ENCODE results near the gene PACS2.
"Not testable (repeated sequence)": the region's sequence is repeated elsewhere in the genome, so short reads cannot be mapped to it uniquely, and the experiment has no call there.

PACS2 gene

DNA sequence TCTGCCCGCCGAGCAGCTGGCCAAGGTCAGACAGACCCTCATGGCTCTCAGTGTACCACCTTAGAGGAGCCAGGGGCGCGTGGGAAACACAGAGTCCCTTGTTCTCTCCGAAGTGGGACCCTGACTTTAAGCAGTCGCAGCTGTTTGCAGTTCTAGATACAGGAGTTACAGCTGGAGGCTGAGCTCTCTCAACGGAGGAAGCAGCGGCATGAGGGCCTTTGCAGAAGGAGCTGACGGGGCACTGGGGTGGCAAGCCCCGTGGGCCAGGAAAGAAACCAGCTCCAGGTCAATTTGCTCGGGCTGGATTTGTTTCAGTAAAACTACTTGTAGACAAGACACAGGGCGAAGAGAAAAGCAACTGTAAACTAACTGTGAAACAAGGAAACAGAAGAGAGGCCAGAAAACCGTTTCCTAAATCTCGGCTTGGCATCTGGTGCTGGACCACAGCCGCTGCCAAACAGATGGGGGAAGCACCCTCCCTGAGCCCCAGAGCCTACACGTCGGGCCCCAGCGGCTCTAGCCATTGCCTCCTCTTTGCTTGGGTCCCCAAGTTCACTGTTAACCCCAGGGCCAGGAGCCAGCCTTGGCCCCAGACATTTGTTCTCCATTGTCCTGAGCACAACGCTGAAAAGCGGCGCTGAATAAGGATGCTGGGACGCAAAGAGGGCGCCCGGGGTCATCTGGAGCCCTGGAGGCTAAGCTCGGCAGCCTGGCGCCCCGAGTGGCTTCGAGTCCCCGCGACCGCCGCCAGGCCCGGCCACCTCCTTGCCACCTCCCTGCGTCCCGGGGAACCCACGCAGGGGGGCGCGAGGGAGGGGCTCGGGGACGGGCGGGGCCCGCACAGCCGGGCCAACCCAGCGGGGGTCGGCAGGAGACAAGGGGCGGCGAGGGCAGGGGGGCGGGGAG, 914 bp upstream of the PACS2 start:
- in situ Hi-C loops (cut with HindIII; ENCODE audit: low sequenced_read_pairs): no loop called here

DNA sequence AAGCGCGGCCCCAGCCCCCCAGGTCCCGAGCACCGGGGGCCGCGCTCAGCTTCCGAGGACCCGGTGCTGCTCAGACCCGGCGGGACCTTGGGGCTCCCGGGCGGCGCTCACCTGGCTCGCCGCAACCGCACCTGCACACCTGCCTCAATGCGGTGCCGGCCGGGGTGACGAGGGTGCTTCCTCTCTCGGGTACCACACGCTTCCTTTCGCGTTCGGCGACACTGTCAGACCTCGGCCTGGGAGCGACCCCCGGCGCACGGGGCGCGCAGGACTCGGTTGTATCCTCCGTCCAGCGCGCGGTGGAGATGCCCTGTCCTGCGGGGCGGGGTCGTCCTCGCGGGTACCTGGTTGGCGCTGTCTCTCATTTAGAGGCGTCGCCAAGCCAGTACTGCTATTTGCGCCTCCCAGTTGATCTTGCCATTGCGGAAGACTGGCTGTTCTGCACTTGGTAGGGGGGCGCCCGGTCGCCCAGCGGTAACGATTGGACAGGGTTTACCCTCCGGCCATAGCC, 718 bp downstream of the PACS2 start:
- in situ Hi-C loops (cut with HindIII; ENCODE audit: low sequenced_read_pairs): no loop called here

DNA sequence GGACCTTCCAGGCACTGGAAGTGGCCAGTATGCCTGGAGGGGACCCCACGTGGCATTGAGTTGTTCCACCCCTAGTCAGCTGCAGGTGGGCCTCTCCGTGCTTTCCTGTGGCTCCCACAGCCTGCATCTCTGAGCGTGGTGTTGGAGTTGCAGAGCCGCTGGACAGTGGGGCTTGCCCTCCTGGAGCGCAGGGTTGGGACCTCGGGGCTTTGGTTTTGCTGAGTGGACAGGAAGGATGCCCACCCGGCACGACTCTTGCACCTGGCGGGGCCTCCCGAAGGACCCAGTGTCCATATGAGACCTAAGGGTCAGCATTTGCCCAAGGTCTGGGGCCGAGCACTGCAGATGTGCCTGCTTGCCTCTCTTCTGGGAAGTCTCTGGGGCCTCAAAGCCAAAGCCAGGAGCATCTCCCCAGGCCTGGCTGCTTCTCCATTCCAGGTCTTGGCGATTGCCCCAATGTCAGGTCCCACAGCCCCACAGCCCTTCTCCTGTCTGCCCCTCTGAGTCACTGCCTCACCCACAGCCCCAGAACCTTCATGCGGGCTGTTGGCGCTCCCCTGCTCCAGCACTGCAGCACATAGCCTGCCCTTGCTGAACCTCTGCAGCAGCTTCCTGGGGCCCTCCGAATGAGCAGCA, 1.5 kb downstream of the PACS2 start:
- in situ Hi-C loops (cut with HindIII; ENCODE audit: low sequenced_read_pairs): no loop called here

DNA sequence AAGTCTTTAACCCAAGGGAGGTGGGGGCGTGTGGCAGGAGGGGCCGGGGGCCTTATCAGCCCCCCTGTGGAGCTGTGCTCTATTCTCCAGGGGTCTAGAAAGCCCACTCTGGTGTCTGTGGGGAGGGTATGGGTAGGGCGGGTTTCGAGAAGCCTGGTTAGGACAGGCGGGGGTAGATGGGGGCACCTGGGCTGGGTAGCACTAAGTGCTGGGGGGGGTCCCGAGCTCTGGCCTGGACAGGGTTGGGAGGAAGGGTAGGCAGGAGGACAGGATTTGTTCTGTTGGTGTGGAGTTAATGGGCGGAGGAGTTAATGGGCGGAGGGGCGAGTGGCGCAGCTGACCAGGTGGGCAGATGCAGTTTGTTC, 2.0 kb downstream of the PACS2 start:
- in situ Hi-C loops (cut with HindIII; ENCODE audit: low sequenced_read_pairs): no loop called here

DNA sequence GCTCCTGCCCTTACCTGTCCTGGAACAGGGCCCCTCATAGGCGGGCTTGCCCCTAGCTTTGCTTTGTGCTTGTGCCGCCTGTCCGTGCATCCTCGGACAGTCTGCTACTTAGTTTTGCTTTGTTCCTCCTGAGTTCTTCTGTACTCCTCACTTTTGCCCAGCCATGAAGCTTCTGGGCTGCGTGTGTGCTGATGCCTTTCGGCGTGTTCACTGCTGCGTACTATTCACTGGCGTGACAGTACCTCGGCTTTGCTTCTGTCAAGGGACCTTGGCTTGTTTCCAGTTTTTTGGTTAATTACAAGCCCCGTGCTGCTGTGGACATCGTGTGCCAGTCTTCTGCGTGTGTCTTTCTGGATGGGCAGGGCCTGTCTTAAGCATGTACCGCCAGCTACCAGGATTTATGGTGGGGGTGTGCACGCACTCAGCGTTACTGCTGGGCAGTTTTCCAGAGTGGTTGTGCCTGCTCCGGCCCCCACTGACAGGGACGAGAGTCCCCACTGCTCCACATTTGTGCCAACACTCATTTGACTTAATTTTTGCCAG, 2.5 kb downstream of the PACS2 start:
- in situ Hi-C loops (cut with HindIII; ENCODE audit: low sequenced_read_pairs): no loop called here

DNA sequence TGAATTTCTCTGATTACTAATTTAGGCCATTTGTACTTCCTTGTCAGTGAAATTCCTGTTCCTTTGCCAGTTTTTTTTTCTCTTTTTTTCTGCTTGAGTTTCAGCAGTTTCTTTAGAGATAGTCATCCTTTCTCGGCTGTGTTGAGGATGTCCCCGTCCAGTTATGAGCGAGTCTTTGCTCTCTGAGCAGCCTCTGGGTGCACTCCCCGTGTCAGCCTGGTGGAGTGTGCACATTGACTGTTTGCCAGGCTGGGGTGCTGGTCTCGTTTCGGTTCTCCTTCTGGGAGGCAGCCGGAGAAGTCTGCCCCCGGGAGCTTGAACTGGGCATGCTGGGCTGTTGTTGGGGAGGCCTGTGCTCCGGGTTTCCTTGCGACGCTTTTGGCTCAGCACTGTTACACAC, 3.0 kb downstream of the PACS2 start:
- in situ Hi-C loops (cut with HindIII; ENCODE audit: low sequenced_read_pairs): no loop called here

DNA sequence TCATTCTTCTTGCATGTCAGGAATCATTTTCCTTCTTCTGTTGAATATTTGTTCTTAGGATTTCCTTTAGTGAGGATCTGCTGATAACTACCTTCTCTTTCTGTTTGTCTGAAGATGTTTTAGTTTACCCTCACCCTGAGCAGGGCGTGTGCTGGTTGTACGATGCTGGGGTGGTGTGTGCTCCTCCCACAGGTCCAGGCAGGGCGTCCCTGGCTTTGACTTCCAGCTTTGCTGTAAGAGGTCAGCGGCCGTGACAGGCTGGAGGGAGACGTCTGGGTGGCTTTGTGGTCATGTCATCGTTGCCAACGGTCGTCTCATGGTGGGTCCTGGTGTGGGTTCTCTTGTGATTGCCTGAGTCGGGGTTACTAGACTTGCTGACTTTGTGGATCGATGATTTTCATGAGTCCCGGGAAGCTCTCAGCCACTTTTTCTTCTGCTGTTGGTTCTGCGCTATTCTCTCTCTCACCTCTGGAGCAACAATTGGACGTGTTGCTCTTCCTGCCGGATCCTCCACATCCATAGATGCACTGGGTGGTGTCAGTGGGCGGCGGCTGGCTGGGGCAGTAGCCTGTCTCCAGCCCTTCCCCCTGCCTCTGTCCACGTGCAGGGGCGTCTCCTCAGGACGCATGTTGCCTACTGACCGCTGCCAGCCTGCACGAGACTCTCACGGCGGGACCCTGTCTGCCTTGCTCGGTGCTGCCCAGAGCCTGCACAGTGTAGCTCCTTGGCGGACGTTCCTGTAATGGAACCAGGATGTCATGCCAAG, 8.4 kb downstream of the PACS2 start:
- in situ Hi-C loops (cut with HindIII; ENCODE audit: low sequenced_read_pairs): no loop called here

DNA sequence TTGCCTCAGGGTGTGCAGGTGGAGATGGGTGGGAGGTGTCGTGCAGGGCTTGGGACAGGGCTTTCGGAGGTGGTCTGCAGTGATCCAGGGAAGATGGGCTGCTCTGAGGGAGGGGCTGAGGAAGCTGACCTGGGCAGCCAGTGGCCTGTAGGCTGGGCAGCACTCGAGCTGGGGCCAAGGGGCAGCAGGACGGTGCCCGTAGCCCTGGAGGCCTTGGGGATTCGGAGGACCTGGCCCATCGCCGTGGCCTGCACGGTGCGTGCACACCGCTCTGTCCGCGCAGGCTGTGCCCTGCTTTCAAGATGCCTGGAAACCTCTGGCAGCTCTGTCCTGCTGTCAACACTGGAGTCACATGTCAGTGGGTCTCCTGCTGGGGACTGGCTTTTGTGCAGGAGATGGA, 9.1 kb downstream of the PACS2 start:
- in situ Hi-C loops (cut with HindIII; ENCODE audit: low sequenced_read_pairs): no loop called here

DNA sequence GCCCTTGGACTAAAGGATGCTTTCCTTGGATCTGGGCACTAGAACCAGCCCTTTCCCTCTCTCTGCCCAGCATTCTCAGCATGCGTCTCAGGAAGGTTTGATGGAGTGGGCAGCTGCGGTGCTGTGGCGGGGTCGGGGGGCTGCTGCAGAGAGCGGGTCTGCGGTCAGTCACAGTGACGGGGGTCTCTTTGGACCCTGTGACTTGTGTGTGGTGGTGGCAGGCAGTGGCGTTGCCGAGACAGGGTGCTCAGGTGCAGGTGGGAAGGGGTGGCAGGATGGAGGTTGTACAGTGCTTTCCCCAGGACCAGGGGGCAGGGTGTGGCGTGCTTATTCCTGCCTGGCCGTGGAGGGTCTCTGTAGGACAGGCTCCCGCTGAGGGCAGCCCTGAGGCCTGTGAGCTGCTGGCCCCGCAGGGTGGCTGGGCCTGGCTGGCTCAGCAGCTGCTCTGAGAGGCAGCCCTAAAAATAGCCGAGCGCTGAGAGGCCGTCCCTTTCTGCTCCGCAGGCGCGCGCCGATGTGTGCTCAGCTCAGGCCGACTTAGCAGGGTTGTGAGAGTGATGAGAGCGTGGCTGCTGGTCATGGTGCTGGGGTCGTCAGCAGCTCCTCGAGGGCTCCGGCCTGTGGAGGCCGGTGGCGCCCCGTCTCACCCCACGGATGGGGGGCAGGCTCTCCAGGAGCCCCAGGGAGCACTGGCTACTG, 9.7 kb downstream of the PACS2 start:
- in situ Hi-C loops (cut with HindIII; ENCODE audit: low sequenced_read_pairs): no loop called here

DNA sequence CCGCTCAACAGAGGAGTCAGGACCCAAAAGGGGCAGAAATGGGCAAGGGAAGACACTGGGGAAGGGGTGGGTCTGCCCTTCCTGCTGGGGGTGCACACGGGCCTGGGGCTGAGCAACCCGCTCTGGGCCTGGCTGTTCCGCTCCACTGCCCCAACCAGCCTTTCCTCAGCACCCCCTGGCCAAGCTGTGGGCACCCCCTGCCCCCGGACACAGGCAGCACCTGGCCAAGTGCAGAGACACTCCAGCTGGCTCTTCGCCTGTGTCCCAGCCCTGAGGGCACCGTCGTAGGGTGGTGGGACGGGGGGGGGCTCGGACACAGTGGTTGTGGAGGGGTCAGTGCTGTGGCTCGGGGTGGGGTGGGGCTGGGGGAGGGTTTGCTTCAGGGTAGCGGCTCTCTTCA, 10.3 kb downstream of the PACS2 start:
- in situ Hi-C loops (cut with HindIII; ENCODE audit: low sequenced_read_pairs): no loop called here

DNA sequence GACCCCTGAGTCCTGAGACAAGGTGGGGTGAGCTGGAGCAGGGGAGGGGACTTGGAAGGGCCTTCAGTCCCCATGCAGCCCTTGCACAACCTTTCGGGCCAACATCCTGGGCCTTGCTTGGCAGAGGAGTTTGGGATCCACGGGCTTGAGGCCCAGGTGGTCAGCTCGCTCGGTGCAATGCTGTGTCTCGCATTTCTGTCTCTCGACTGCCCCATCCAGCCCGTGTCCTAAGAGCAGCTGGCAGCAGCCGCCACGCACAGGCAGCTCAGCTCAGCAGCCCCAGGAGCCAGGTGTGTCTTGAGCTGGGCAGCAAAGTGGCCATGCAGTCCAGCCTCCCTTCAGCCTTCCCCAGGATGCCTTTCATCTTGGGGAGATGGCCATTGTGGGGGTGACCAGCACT, 10.8 kb downstream of the PACS2 start:
- in situ Hi-C loops (cut with HindIII; ENCODE audit: low sequenced_read_pairs): no loop called here

DNA sequence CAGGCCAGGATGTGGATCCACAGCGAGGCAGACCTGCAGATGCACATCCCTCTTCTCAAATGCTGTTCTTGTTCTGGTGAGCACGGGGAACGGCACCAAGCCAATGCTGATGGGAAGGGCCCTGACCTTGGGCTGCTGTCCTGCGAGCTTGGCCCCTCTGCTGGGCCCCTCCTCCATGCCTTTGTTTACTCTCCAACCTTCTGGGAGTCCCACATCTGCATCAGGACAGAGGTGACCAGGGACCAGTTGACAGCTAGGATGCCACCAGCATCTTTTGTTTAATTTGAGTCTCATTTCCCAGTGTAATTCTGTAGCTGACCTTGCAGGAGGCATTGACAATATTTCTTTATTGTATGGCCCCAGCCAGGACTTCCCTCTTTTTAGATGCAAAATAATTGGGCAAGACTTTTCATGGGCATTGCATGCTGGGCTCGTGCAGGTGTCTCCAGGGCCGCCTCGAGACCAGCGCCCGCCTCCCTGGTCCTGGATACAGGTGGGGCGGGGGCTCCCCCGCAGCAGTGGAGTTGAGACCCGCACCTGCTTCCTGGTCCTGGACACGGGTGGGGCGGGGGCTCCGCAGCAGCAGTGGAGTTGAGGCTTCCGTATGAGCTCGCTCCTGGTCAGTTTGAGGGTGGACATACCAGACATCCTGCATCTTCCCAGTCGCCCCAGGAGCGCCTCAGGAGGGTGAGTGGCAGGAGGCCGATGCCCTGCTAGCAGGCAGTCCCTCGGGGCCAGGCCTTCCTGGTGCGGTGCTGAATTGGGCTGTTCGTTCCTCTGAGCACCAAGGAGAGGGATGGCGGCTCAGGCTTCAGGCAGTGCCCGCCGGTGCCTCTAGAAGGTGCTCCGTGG, 11.4 kb downstream of the PACS2 start:
- in situ Hi-C loops (cut with HindIII; ENCODE audit: low sequenced_read_pairs): no loop called here

DNA sequence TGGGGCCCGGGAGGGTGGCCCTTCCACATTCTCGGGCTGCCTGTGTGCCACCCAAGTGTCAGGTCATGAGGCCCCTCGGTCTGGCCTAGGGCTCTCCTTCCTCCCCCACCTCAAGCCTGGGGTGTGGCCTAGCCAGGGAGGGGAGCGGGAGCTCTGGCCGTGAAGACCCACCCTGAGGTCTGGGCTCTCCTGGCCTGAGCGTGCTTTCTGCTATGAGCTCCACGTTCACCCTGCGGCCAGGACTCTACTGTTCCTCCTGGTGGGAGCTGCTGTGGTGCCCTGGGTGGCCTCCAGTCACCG, 12.0 kb downstream of the PACS2 start:
- in situ Hi-C loops (cut with HindIII; ENCODE audit: low sequenced_read_pairs): no loop called here

DNA sequence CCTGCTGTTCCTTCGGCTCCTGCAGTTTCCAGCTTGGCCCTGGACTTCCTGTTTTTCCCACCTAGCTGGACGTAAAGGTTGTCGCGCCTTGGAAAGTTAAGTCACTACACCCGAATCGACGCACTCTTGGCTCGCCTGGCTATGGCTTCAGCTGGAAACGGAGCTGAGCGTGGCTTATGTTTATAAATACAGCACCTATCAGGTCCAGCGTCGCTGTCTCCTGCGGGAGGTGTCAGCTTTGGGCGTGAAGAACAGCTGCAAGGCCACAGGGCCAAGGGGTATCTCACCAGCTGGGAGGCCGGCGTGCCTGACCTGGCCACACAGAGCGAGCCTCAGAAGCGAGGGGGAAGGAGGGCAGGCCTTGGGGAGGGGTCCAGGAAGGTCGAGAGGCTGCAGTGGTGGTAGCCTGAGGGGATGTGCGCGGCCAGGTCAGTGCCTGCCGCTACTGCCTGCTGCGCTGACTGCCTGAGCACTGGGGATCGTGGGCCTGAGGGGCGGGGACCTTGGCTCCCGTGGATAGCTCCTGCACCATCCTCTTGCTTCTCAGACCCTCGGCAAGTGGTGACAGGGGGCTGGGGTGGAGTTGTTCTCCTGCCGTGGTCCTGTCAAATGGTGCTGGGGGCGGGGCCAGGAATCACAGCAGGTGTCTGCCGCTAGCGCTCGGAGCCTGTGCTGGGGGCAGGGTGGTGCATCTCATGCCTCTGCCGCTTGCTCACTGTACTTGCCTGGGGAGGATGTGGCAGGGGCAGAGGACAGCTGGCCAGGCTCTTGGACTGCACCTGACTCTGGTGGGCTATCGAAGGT, 12.5 kb downstream of the PACS2 start:
- in situ Hi-C loops (cut with HindIII; ENCODE audit: low sequenced_read_pairs): no loop called here

DNA sequence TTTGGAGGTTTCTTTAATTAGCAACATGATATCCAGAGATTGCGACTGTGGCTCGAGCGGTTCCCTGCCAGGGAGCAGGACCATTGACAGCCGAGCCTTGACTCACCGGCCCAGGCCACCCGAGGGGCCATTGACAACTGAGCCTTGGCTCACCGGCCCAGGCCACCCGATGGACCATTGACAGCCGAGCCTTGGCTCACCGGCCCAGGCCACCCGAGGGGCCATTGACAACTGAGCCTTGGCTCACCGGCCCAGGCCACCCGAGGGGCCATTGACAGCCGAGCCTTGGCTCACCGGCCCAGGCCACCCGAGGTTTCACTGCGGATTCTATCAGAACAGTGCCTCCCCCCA, 13.1 kb downstream of the PACS2 start:
- in situ Hi-C loops (cut with HindIII; ENCODE audit: low sequenced_read_pairs): not testable (repeated sequence)

DNA sequence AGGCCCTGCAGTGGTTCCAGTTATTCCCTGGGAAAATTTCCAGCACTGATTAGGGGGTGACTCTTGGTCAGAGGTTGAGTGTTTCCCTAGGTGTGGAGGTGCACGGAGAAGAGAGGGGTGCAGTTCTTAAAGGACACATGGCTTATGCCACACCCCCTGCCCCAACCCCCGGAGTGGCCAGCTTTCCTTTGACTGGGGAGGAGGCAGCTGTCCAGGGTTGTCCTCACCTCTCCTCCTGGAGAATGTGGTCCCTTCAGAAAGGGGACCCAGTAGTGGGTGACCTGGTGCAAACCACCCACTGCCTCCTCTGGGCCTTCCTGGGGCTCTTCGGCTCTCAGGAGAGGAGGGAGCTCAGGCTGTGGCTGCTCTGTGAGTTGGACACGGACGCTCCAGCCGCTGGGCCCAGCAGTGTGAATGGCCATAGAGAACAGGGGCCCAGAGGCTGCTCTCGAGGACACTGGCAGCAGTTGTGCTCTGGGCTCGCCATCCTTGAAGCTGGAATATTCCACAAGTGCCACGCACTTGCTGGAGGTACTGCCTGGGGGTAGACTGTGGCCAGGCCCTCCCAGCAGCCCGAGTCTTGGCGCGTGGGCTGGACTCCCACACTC, 13.6 kb downstream of the PACS2 start:
- in situ Hi-C loops (cut with HindIII; ENCODE audit: low sequenced_read_pairs): no loop called here

DNA sequence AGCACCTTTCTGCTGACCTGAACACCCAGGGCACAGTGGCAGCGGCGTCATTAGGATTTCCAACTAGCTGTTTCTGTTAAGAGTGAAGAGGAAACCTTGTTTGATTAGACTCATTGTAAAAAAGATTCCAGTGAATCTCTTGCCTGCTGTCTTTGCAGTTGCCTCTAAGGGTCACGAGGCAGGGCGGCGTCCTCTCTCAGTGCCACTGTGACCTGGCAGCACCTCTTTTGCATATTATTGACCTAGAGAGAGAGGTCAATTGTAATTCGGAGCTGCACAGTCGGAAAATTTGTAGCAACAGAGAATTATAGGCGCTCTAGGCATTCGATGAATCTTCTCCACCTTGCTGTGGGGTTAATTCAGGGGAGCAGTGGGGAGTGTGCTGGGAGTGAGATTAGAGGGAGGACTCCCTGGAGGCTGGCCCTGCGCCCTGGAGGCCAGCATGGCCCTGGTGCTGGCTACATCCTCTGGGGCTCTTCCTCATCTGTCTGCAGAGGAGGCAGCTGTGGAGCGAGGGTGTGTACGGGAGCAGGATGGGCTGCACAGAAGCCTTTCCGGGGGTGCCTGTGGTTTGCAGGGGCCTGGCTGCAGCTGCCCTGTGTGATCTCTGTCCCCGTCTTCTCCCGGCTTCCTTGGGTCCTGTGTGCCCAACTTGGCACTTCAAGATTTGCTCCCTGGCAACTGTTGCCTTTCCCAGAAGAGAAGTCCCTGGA, 14.3 kb downstream of the PACS2 start:
- in situ Hi-C loops (cut with HindIII; ENCODE audit: low sequenced_read_pairs): no loop called here

DNA sequence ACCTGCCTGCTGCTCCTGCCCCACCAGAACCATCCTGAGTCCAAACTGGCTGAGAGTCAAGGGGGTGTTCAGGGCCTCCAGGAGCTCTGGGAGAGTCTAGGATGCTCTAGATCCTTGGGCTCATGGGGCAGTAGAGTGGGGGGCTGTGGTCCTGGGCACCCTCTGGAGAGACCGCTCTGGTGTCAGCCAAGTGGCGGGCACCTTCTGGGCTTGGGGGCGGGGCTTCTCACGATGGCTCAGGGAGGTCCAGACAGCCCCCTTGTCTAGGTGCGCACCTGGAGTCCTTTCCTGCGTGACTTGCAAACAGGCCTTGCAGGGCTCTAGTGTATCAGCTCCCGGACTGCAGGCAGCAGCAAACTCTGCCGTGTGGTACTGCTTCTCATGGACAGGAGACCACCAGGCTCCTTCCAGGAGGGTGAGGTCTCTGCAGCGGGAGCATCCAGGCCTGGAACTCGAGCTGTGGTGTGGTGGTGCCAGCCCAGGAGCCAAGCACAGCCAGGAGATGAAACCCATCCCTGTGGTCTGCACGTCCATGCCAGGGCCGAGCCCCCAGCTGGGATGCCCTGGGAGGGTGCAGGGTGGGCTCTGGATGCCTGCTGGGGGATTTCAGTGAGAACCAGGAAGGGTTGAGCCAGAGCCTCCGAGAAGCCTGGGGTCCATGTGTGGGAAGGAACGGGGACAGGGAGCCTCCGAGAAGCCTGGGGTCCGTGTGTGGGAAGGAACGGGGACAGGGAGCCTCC, 15.0 kb downstream of the PACS2 start:
- in situ Hi-C loops (cut with HindIII; ENCODE audit: low sequenced_read_pairs): no loop called here
